Suprapubic skin (tissue), 4 donors: Measurements from ENCODE around the gene ZNF185. TPM values are rescaled to one million over a fixed set of nuclear protein-coding genes. Genes with fewer than 3 reads are reported as not detected.
"Not testable (repeated sequence)": the region's sequence is repeated elsewhere in the genome, so short reads cannot be mapped to it uniquely, and the experiment has no call there.

Source experiments
- DNase-seq, 2 donors: peaks; one replicate each; pipeline ENCODE4 v3.0.0-alpha.2; 2019; ENCODE audit warnings: low spot score in 2 of 2
- H3K27ac ChIP-seq: fragments of 200-600 bp; sonication (generic); one replicate; pipeline ENCODE4 v1.5.1; 2019
- H3K27me3 ChIP-seq: fragments of 200-600 bp; sonication (generic); one replicate; pipeline ENCODE4 v1.5.1; 2019
- H3K36me3 ChIP-seq: fragments of 200-600 bp; sonication (generic); one replicate; pipeline ENCODE4 v1.5.1; 2019
- H3K4me1 ChIP-seq: fragments of 200-600 bp; sonication (generic); one replicate; pipeline ENCODE4 v1.5.1; 2019
- H3K4me3 ChIP-seq: fragments of 200-600 bp; sonication (generic); one replicate; pipeline ENCODE4 v1.5.1; 2019; ENCODE audit warnings: mild to moderate bottlenecking
- H3K9me3 ChIP-seq: fragments of 200-600 bp; sonication (generic); one replicate; pipeline ENCODE4 v1.5.1; 2019
- EP300 ChIP-seq: sonication (generic); formaldehyde crosslinking; IDR thresholded peaks from one replicate; pipeline ENCODE4 v1.6.1; 2017; ENCODE audit warnings: antibody characterized with exemption
- POLR2A ChIP-seq, 2 donors: fragments of 450-650 bp; IDR thresholded peaks; one replicate each; pipeline ENCODE4 v1.6.1; 2017; ENCODE audit warnings: antibody characterized with exemption in 2 of 2, mild to moderate bottlenecking in 2 of 2, moderate library complexity in 2 of 2
- POLR2AphosphoS5 ChIP-seq, 3 donors: sonication (generic); formaldehyde crosslinking; IDR thresholded peaks; one replicate each; pipeline ENCODE4 v1.6.1; 2017; ENCODE audit warnings: antibody characterized with exemption in 3 of 3
- WGBS: methylation state at CpG from one replicate; pipeline ENCODE4 v1.1.5; 2018; 5-methylcytosine and 5-hydroxymethylcytosine counted together
- total RNA-seq, 4 donors: library from RNA; depleted of rRNA; stranded (reverse); fragments of >200 nt; gene quantifications; one replicate each; pipeline ENCODE4 v1.1.0, GENCODE V29; 2016
- TF ChIP-seq, protein P1 (sequence below), 2 donors: fragments of 200-600 bp in 1 of 2; fragments of 450-650 bp in 1 of 2; sonication (generic) in 1 of 2; IDR thresholded peaks; one replicate each; pipeline ENCODE4 v1.5.1; 2016 to 2019; ENCODE audit warnings: antibody characterized with exemption in 2 of 2, mild to moderate bottlenecking in 1 of 2, moderate library complexity in 1 of 2

ZNF185 gene
- total RNA-seq, 4 donors from 2014 or later, result 50.1 to 81.3 (median 66.1) TPM

GRCh38 chrX:152905081-152905420, 7.2 kb downstream of the ZNF185 start:
- TF ChIP-seq POLR2AphosphoS5 (IDR thresholded peaks at IDR 0.05) (no peak), POLR2A (IDR thresholded peaks at IDR 0.05) (no peak), EP300 (no peak)
- TF ChIP-seq, protein P1, sequence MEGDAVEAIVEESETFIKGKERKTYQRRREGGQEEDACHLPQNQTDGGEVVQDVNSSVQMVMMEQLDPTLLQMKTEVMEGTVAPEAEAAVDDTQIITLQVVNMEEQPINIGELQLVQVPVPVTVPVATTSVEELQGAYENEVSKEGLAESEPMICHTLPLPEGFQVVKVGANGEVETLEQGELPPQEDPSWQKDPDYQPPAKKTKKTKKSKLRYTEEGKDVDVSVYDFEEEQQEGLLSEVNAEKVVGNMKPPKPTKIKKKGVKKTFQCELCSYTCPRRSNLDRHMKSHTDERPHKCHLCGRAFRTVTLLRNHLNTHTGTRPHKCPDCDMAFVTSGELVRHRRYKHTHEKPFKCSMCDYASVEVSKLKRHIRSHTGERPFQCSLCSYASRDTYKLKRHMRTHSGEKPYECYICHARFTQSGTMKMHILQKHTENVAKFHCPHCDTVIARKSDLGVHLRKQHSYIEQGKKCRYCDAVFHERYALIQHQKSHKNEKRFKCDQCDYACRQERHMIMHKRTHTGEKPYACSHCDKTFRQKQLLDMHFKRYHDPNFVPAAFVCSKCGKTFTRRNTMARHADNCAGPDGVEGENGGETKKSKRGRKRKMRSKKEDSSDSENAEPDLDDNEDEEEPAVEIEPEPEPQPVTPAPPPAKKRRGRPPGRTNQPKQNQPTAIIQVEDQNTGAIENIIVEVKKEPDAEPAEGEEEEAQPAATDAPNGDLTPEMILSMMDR (IDR thresholded peaks at IDR 0.05), result no peak
- Histone ChIP-seq H3K4me3 (no peak overlapping the region), H3K27me3 (no peaks in the 10 kb centered on the region), H3K36me3 (no peaks in the 10 kb centered on the region), H3K27ac (no peak overlapping the region), H3K9me3 (no peaks in the 10 kb centered on the region), H3K4me1 (peaks cover 10% of the 10 kb centered on the region)
- no peak for DNase-seq
- 84% methylated on average over 8 of the region's 8 CpGs for WGBS

DNA sequence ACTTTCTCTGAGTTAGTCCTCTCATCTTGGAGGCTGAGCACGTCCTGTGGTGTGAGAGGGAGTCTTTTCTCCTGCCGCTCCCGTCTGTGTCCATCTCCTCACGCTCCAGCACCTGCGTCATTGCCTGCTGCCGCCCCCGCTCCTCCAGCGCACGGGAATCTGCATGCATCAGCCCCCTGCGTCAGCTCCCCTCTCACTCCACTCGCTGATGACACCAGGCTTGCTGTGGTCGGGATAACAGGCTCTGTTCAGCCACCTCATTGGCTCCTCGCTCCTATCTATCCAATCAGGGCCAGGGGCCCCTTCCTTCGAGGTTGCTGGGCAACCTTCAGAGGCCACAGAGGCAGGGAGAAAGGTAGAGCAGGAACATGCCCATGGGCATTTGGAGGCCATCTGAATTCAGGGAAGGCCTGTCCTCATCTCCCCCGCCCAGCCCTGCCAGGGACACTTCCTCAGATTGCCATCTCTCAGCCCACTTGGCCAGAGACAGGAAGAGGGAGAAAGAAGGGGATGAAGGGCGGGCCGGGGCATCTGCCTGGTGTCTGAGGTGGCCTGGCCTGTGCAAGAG, 9.3 kb downstream of the ZNF185 start:
- DNase-seq, result no peak
- WGBS, result 65% methylated on average over 16 of the region's 17 CpGs
- H3K36me3 ChIP-seq, result no peaks in the 10 kb centered on the region
- H3K27ac ChIP-seq, result no peak overlapping the region
- H3K4me3 ChIP-seq, result no peak overlapping the region
- no peaks in the 10 kb centered on the region for H3K9me3 ChIP-seq
- H3K27me3 ChIP-seq, result no peaks in the 10 kb centered on the region
- peaks cover 5% of the 10 kb centered on the region for H3K4me1 ChIP-seq
- TF ChIP-seq EP300 (no peak), POLR2AphosphoS5 (IDR thresholded peaks at IDR 0.05) (no peak), POLR2A (IDR thresholded peaks at IDR 0.05) (no peak)
- TF ChIP-seq, protein P1 (IDR thresholded peaks at IDR 0.05), result no peak

GRCh38 chrX:152908486-152908885, 10.6 kb downstream of the ZNF185 start:
- Histone ChIP-seq H3K4me3 (no peak overlapping the region), H3K27ac (no peak overlapping the region), H3K27me3 (no peaks in the 10 kb centered on the region), H3K36me3 (no peaks in the 10 kb centered on the region), H3K4me1 (peaks cover 5% of the 10 kb centered on the region), H3K9me3 (no peaks in the 10 kb centered on the region)
- 94% methylated on average over 3 of the region's 14 CpGs for WGBS
- DNase-seq, result no peak
- no peak for TF ChIP-seq POLR2AphosphoS5 (IDR thresholded peaks at IDR 0.05)
- TF ChIP-seq POLR2A (IDR thresholded peaks at IDR 0.05), result no peak
- TF ChIP-seq, protein P1 (IDR thresholded peaks at IDR 0.05), result no peak
- no peak for TF ChIP-seq EP300

DNA sequence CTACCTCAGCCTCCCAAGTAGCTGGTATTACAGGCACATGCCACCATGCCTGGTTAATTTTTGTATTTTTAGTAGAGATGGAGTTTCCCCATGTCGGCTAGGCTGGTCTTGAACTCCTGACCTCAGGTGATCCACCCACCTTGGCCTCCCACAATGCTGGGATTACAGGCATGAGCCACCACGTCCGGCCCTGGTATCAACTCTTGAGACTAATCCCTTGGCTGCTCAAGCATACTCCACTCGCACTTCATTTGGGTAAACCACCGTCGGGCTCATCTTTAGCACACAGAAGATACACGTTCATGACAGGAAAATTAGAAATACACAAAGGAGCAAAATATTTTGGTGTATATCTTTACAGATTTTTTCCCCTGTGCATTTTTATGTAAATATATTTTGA, 12.2 kb downstream of the ZNF185 start:
- not testable (repeated sequence) for DNase-seq, H3K36me3 ChIP-seq, H3K27ac ChIP-seq, H3K4me3 ChIP-seq, H3K9me3 ChIP-seq, H3K27me3 ChIP-seq, H3K4me1 ChIP-seq
- WGBS, result 86% methylated on average over 7 of the region's 7 CpGs

DNA sequence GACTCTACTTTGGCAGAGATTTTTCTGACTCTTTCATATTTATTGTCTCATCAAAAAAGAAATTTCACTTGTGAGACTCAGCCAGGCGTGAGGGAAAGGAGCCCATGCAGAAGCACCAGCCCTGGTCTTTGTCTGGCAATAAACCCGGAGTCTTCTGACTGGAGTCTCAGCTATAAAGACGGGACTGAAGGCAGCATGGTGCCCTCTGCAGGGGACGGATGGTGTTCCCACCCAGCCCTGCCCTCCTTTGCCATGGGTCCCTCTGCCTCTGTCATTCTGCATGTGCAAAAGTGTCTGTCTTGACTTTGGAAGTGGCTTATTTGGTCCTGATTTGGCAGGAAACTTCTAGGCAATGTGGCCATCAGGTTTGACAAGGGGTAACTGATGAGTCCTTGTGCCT, 14.2 kb downstream of the ZNF185 start:
- TF ChIP-seq, protein P1 (IDR thresholded peaks at IDR 0.05), result no peak
- TF ChIP-seq POLR2A (IDR thresholded peaks at IDR 0.05) (no peak), EP300 (no peak), POLR2AphosphoS5 (IDR thresholded peaks at IDR 0.05) (no peak)
- 65% methylated on average over 4 of the region's 4 CpGs for WGBS
- Histone ChIP-seq H3K36me3 (no peaks in the 10 kb centered on the region), H3K27ac (no peak overlapping the region), H3K4me1 (no peaks in the 10 kb centered on the region), H3K27me3 (no peaks in the 10 kb centered on the region), H3K9me3 (no peaks in the 10 kb centered on the region), H3K4me3 (no peak overlapping the region)
- DNase-seq, result no peak

- no peaks in the 10 kb centered on the region for H3K9me3 ChIP-seq
- WGBS, result 72% methylated on average over 7 of the region's 7 CpGs
- H3K27me3 ChIP-seq, result no peaks in the 10 kb centered on the region
- TF ChIP-seq EP300 (no peak), POLR2AphosphoS5 (IDR thresholded peaks at IDR 0.05) (no peak), POLR2A (IDR thresholded peaks at IDR 0.05) (no peak)
- TF ChIP-seq, protein P1 (IDR thresholded peaks at IDR 0.05), result no peak
- no peak for DNase-seq
- H3K4me1 ChIP-seq, result no peaks in the 10 kb centered on the region
- H3K4me3 ChIP-seq, result no peak overlapping the region
- no peak overlapping the region for H3K27ac ChIP-seq
- H3K36me3 ChIP-seq, result no peaks in the 10 kb centered on the region
These were observed 14.8 kb downstream of the ZNF185 start for GRCh38 chrX:152912641-152913040.
